OCI-LY7 (cell line): ENCODE results near the gene PRG3. TPM values are rescaled to one million over a fixed set of nuclear protein-coding genes. Genes with fewer than 3 reads are reported as not detected.

Experiments
- BruUV-seq: library from RNA; stranded (reverse); fragments of 400-500 nt; replicated peaks from 2 replicates; lab custom pipeline; 2021; lab: Mats Ljungman, UMichigan
- CTCF ChIA-PET: fragments of 300-600 bp; sonication (Branson Sonifier 250); formaldehyde crosslinking; loops from one replicate; lab custom pipeline; 2022; ENCODE audit warnings: antibody characterized with exemption; ENCODE audit not compliant: unreplicated experiment; lab: Charles Lee
- POLR2A ChIA-PET: fragments of 300-600 bp; sonication (Branson Sonifier 250); formaldehyde crosslinking; loops from one replicate; lab custom pipeline; 2022; ENCODE audit warnings: antibody characterized with exemption; lab: Charles Lee
- DNase-seq: peaks from one replicate; pipeline ENCODE4 v3.0.0-alpha.2; 2015; ENCODE audit warnings: low spot score
- H2AFZ ChIP-seq: fragments of 200-600 bp; sonication (generic), shearing (Covaris generic); 2 replicates; pipeline ENCODE4 v1.6.1; 2014; ENCODE audit warnings: mild to moderate bottlenecking, antibody characterized with exemption, low read length, moderate library complexity
- H3K27ac ChIP-seq: fragments of 200-600 bp; sonication (generic); 2 replicates; pipeline ENCODE4 v1.5.1; 2014; ENCODE audit warnings: mixed run types, low read depth, mild to moderate bottlenecking, moderate library complexity, low read length, inconsistent platforms; ENCODE audit not compliant: poor library complexity, severe bottlenecking
- H3K36me3 ChIP-seq: fragments of 200-600 bp; sonication (generic); 2 replicates; pipeline ENCODE4 v1.6.1; 2014; ENCODE audit warnings: mild to moderate bottlenecking, antibody characterized with exemption, low read length, moderate library complexity, mixed read lengths; ENCODE audit not compliant: insufficient read depth
- H3K4me1 ChIP-seq: fragments of 200-600 bp; sonication (generic); 2 replicates; pipeline ENCODE4 v1.5.1; 2014; ENCODE audit warnings: mild to moderate bottlenecking, low read length; ENCODE audit not compliant: insufficient read depth, poor library complexity, severe bottlenecking
- H3K4me2 ChIP-seq: fragments of 200-600 bp; sonication (generic); 2 replicates; pipeline ENCODE4 v1.6.1; 2014; ENCODE audit warnings: mild to moderate bottlenecking, low read length
- H3K4me3 ChIP-seq: fragments of 200-600 bp; sonication (generic); 2 replicates; pipeline ENCODE4 v1.5.1; 2014; ENCODE audit warnings: mild to moderate bottlenecking, low read depth, low read length; ENCODE audit not compliant: poor library complexity, severe bottlenecking
- H3K79me2 ChIP-seq: fragments of 200-600 bp; sonication (generic); 2 replicates; pipeline ENCODE4 v1.6.1; 2016; ENCODE audit warnings: low read depth, mild to moderate bottlenecking, low read length, moderate library complexity, mixed read lengths; ENCODE audit not compliant: insufficient read depth
- H3K9me2 ChIP-seq: fragments of 200-600 bp; sonication (generic); 2 replicates; pipeline ENCODE4 v1.6.1; 2016; ENCODE audit warnings: mild to moderate bottlenecking, low read length, mixed read lengths; ENCODE audit not compliant: insufficient read depth
- H3K9me3 ChIP-seq: fragments of 200-600 bp; sonication (generic); 2 replicates; pipeline ENCODE4 v1.6.1; 2014; ENCODE audit warnings: mild to moderate bottlenecking, mixed run types, low read length, mixed read lengths
- H4K20me1 ChIP-seq: fragments of 200-600 bp; sonication (generic); 2 replicates; pipeline ENCODE4 v1.6.1; 2014; ENCODE audit warnings: mild to moderate bottlenecking, antibody characterized with exemption, low read length, moderate library complexity, mixed read lengths; ENCODE audit not compliant: insufficient read depth
- EZH2phosphoT487 ChIP-seq: fragments of 200-600 bp; sonication (generic); IDR thresholded peaks from 2 replicates; pipeline ENCODE4 v1.6.1; 2018; ENCODE audit warnings: low read depth, borderline replicate concordance, mild to moderate bottlenecking, mixed run types, antibody characterized with exemption, low read length, moderate library complexity, mixed read lengths
- intact Hi-C: fragments of 100-400 bp; cut with micrococcal nuclease; formaldehyde crosslinking; loops from one replicate; pipeline ENCODE4 v1.10.0; 2022; ENCODE audit not compliant: unreplicated experiment
- total RNA-seq, 2 experiments: library from RNA; depleted of rRNA in 1 of 2; stranded (reverse); fragments of >200 nt in 1 of 2; shearing (Covaris generic) in 1 of 2; gene quantifications; 2 replicates each; pipeline ENCODE4 v1.2.3, GENCODE V29; 2014 to 2022
- TF ChIP-seq, protein P1 (sequence below): fragments of 200-600 bp; sonication (generic); conservative IDR thresholded peaks from 2 replicates; pipeline ENCODE4 v1.5.1; 2014; ENCODE audit warnings: mild to moderate bottlenecking, antibody characterized with exemption, low read length, moderate library complexity, mixed read lengths

Gene PRG3
- total RNA-seq, 2 experiments from 2014 or later, result not detected

DNA sequence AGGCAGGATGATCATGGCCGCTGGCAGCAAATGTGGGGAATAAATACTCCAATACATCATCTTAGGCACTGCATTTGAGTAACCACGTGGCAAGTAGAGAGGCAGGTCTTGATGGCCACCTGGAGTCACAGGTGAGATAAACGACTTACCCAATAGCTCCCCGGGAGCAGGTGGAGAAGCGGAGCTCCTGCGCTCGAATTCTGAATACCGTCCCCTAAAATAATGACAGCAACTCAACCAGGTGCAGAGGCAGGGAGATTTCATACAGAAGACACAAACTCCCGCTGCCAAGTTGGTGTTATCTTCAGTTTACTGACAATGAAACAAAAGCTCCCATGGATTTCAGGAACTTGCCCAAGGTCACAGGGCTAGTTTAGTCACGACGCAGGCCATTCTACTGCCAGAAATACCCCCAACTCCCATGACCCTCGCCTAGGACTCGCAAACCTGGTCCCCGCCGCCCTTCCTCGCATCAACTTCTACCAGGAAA is 45.5 kb upstream of the PRG3 start:
- no TSS peak for BruUV-seq
- Histone ChIP-seq H3K9me3 (no peaks in the 10 kb centered on the region), H4K20me1 (no peaks in the 10 kb centered on the region), H3K27ac (peak overlapping the region; percentile 65), H3K9me2 (no peaks in the 10 kb centered on the region), H3K79me2 (peaks cover 23% of the 10 kb centered on the region; the same call in 1 of the 2 replicates), H3K4me1 (peaks cover 23% of the 10 kb centered on the region), H3K4me2 (peak overlapping the region; percentile 85), H2AFZ (peak overlapping the region; percentile 41; the same call in 1 of the 2 replicates), H3K36me3 (peaks cover 43% of the 10 kb centered on the region), H3K4me3 (peak overlapping the region; percentile 75)
- no peak for TF ChIP-seq EZH2phosphoT487
- TF ChIP-seq, protein P1, sequence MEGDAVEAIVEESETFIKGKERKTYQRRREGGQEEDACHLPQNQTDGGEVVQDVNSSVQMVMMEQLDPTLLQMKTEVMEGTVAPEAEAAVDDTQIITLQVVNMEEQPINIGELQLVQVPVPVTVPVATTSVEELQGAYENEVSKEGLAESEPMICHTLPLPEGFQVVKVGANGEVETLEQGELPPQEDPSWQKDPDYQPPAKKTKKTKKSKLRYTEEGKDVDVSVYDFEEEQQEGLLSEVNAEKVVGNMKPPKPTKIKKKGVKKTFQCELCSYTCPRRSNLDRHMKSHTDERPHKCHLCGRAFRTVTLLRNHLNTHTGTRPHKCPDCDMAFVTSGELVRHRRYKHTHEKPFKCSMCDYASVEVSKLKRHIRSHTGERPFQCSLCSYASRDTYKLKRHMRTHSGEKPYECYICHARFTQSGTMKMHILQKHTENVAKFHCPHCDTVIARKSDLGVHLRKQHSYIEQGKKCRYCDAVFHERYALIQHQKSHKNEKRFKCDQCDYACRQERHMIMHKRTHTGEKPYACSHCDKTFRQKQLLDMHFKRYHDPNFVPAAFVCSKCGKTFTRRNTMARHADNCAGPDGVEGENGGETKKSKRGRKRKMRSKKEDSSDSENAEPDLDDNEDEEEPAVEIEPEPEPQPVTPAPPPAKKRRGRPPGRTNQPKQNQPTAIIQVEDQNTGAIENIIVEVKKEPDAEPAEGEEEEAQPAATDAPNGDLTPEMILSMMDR, result no peak
- ChIA-PET CTCF (interaction anchor here (0.6 kb wide), 1 partner anchor 31 kb away, joined by 4 read pairs; no protein-coding TSS in a partner anchor), POLR2A (interaction anchor here (0.5 to 1.6 kb wide), 5 partner anchors 8 to 122 kb away, joined by 3 to 7 read pairs (median 4); no protein-coding TSS in a partner anchor)
- intact Hi-C loops, result no loop called here
- DNase-seq, result peak; percentile 28

DNA sequence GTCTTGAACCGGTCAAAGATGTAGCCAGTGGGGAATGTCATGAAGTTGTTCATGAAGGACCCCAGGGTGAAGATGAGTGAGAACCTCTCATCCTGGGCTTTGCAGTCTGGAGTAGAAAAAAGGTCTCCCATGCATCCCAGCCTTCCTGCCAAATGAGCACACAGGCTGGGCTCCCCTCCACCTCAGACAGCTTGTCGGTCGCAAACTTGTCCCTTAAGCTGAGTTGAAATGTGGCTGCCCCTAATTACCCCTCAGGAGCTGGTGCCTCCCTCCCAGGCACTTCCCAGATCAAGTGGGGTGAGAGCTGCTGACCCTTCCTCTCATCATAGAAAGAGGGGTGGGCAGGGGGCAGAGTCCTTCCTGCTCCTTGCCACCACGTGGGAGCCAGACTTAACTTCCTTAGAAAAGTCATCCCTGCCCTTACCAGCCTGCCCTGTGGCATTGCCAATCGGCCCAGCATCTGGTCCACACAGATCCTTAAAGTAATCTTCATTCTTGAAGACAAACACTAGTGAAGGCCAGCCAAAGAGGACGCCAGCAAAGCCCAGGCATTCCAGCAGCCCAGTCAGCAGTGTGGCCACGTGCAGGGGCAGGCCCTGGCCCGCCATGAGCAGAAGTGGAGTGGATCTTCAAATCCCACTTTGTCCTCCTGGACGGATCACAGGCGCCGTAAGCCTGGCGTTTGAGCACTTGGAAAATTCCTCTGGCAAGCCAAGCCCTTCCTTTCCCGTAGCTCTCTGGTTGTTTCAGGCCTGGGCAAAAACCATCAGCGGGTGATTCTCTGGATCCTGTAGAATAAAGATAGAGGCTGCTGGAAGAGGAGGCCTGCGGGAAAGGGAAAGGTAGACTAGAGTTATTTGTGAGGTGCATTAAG is 44.9 kb upstream of the PRG3 start:
- Histone ChIP-seq H3K4me2 (peak overlapping the region; percentile 85), H2AFZ (no peak overlapping the region), H3K79me2 (peaks cover 23% of the 10 kb centered on the region; the same call in 1 of the 2 replicates), H3K9me2 (no peaks in the 10 kb centered on the region), H3K27ac (peak overlapping the region; percentile 65), H4K20me1 (no peaks in the 10 kb centered on the region), H3K4me1 (peaks cover 23% of the 10 kb centered on the region), H3K4me3 (peak overlapping the region; percentile 75), H3K9me3 (no peaks in the 10 kb centered on the region), H3K36me3 (peaks cover 50% of the 10 kb centered on the region)
- CTCF ChIA-PET, result no interaction called here
- TF ChIP-seq EZH2phosphoT487, result no peak
- TF ChIP-seq, protein P1, result no peak
- DNase-seq, result no peak
- TSS peak; percentile 56 for BruUV-seq
- intact Hi-C loops, result no loop called here
- POLR2A ChIA-PET, result interaction anchor here (0.5 to 1.6 kb wide), 6 partner anchors 8 to 121 kb away, joined by 3 to 7 read pairs (median 4); partner anchors contain the start of gene RTN4RL2
